Astrocyte of the hippocampus (primary cell): ENCODE measurements around the gene DDX41.
"Not testable (repeated sequence)": the region's sequence is repeated elsewhere in the genome, so short reads cannot be mapped to it uniquely, and the experiment has no call there.

Experiments
- DNase-seq: peaks from one replicate; pipeline ENCODE4 v3.0.0; 2011; ENCODE audit warnings: low read depth, low spot score

The DDX41 gene

DNA sequence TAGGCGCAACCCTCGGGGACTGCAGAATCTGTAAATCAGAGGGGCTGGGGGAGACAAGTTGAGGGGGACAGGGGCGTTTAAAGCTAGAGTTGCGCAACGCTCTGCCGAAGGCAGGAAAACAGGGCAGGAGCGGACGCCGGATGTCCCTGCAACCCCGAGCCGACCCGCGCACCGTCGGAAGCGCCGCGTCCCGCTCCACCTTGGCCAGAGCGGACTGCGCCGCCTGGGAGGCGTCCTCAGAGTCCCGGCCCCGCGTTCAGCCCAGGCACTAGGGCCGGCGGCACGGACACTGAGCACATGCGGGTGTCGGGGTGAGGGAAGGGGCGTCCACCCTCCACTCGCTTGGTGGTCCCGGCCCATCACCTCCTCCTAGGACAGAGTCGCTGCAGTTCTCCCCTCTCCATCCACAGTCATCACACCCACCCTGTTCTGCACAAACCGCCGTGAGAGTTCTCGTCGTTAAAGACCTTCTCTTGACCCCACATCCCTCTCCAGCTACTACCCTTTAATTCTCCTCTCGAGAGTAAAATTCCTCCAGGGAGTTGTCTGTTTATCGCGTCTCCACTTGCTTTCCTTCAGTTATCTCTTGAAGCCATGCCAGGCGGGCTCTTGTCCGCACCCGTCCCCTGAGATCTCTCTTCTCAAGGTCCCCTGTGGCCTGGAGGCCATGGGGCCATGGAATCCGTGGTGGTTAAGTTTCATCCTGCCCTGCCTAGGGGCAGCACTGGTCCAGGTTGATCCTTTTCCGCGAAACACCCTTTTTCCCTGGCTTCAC lies 18.6 kb downstream of the DDX41 start:
- no peak for DNase-seq

DNA sequence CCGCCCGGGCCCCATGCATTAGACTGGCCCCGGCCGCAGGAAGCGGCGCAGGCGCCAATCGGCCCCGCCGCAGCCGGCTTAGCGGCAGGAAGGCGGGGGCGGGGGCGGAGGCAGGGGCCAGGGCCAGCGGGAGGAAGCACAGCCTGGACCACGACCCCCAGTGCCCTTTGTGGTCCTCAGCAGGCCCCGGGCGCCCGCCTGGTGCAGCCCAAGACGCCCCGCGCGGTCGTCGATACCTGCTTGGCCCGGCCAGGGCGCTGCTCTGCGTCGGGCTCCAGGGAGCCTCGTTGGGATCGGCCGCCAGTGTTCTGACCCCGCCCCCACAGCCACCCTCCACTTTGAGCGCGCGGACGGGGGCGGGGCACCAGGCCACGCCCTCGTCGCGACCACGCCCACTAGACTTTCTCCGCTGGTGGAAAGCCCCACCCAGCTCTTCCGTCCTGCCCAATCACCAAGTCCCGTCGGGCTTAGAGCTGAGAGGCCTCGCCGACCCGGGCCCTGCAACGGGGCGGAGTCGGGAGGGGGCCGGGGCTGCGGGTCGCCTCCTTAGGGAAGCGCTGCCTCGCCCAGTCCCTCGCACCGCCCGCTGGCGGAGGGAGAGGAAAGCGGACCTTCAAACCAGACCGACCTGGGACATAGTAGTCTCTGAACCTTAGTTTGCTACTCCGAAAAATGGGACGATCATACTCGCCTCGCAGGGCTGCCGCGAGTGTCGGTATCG lies 19.3 kb downstream of the DDX41 start, which contains the start of gene PDLIM7:
TSS of gene PDLIM7 (minus strand) at position 313 of the 721 bp plus-strand sequence. CDS start 1,092 bp downstream, outside the sequence.
- peak; percentile 99 for DNase-seq

DNA sequence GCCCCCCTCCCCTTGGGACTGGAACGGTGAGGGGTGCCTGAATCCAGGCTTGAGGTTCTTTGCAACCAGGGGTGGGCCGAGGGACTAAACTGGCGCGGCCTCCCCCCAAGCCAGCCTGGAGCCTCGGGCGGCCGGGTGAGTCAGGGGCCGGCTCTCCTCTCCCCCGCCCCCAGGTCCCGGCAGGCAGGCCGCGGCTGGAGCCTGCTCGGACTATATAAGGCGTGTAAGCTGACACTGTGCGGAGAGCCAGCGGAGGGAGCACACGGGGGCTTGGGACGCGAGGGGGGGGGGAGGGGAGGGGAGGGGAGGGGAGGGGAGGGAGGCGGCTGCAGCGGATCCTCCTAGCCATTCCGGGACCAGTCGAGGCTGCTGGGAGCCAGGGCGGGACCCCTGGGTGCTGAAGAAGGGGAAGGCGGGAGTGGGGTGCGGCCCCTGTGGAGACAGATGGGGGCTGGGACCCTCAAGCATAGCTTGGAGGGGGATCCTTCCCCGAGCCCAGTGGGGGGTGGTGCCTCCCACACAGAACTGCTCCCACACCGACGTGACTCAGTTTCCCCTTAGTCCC lies 20.0 kb downstream of the DDX41 start:
- DNase-seq = peak; percentile 97

DNA sequence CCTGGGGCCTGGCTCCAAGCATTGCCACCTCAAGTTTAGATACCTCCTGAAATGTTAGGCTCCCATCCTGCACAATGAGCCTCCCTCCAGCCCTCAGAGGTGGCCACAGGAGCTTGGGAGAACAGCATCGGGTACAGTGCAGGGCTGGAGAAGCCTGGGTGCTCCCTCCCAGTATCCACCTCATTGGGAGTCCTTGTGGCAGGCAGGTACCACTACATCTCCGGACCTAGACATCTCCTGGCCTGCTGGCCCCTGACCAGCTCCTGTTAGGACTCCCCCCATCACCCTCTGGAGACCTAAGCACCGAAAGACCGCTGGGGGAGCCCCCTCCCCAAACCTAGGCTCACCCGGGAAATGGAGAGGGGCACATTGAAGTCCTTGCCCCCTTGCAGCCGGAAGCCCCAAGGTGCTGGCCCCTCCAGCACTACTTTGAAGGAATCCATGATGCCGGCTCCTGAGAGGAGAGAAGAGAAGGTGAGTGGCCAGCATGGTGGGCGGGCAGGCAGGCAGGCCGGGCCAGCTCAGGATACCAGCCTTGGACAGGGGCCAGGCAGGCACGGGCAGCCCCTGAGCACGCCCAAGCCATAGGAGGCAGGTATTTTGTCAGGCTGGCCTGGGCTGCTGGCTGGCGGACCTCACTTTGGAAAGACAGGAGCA lies 20.6 kb downstream of the DDX41 start:
- peak; percentile 80 for DNase-seq

DNA sequence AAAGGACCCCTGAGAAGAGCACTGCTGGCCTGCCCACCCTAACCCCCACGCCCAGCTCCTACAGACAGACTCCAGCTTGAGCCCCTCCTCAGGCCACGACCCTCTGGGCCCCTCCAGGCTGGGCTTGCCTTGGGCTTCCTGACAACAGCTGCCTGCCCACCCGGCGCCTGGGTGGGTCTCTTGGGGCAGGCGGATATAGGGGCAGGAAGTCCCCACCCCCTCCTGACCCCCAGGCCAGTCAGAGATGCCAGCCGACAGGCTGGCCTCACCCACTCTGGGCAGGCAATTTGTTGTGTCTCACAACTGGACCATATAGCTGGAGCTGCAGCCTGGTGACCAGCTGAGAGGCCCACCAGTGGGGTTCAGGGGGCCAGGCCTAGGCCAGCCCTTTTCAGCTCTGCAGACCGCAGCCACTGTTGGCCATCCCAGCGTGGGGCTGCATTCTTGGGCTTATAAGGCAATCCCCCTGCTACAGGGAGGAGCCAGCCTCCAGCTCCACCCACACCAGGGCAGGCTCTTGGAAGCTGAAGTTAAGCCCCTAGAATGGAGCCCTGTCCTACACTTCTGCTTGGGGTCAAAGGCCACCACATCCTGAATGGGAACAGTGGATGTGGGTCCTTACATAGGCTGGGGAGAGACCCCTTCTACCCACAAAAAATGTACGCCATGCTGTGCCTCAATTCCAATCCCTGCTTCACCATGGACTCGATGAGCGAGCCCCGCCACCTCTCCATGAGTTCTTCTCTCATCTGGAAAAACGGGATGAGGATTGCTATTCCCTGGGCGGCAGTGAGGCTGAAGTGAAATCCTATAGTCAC lies 21.3 kb downstream of the DDX41 start:
- DNase-seq = peak; percentile 96

DNA sequence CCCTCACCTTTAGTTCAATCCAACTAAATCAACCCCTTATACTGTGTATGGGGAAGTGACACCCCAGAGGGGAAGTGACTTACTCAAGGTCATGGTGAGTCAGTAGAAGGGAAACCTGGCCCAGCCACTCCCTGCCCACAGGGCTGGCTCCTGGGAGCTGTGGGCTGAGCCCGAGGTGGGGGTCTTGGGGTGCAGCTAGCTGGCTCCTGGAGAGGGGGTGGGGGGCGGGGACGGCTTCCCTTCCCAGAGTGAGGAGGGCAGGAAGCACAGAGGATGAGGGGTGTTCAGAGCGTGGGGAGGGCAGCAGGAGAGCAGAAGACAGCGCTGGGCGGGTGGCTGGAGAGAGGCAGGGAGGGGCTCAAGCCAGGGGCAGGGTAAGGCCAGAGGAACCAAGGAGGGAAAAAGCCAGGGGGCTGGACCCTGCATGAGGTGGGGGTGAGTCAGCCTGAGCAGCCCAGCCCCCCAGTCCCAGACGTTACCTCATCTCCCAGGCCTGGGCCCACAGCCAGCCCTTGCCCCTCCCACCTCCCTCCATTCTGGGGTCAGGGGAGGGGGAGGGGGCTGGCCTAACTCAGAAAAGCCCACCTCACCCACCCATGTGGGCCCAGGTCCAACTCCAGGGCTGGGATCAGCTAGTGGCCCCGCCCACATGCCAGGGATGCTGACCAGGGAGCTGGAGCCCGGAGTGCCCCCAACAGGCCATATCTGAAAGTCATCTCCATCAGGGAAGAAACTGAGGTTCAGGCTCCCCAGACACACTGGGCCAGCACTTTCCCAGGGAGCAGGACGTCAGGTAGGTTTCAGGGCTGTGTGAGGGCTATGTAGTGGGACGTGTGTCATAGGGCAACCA lies 22.2 kb downstream of the DDX41 start:
- DNase-seq = peak; percentile 99

DNA sequence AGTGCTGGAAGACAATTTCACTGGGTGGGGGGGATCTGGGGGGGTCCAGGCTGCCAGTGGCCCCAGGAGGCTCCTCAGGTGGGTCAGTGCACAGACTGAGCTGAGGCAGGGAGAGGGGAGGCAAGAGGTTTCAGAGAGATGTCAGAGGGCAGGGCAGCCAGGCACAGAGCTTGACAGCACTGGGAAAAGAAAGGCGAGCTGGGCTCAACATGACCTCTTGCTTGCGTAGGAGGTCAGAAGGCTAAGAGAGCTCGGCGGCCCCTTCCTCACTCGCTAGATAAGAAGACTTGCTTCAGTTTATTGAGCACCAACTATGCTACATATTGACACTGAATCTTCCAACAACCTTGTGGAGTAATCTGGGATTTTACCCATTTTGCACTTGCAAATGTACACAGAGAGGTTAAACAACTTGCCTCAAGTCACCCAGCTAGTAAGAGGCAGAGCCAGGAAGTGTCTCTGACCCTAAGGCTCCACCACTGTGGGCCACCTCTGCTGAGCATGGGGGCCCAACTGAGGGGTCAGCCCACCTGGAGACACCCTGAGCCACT lies 22.9 kb downstream of the DDX41 start:
- no peak for DNase-seq

DNA sequence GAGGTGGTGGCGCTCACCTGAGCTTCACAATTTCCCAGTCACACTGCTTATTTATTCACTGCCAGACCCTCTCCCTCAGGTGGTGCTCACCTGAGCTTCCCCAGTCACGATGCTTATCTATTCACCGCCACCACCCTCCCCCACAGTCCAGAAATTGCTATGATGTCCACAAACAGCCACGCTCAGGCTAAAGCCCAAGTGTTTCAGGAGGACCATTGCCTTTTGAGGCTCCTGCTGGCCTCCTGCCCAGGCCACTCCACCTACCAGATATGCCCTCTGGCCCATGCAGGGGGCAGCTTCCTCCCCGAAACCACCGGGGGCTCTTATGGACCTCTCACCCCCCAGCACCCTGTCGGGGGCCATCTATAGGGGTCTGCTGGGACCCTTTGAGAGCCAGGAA lies 23.9 kb downstream of the DDX41 start:
- DNase-seq = peak; percentile 20

DNA sequence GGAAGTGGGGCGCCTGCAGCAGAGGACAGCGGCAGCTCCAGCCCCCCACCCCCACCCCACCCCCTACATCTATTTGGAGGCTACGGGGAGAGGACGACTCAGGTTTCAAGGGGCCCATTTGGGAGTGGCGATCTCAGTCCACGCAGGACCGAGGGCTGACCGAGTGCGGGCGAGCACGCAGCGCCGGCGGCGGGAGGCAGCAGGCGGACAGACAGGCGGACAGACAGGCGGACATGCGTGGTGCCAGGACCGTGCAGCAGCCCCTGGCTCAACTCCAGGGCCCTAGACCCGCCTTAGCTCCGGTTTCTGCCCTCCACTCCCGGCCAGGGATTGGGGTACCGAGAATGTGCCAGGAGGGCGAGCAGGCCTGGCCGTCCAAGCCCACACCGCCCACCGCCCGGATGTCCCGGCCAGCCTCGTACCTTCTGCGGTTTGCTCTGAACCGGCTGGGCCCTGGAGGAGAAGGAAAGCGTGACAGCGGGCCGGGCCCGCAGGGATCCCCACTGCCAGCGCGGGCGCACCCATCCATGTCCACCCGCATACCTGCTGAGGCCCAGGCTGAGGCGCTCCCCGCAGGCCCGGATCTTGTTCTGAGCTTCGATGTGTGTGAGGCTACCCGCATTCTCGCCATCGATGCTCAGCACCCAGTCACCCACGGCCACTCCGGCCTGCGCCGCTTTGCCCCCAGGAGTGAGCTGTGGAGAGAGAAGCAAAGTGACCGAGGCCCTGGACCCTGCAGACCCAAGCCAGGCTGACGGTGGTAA lies 24.6 kb downstream of the DDX41 start:
- no peak for DNase-seq

DNA sequence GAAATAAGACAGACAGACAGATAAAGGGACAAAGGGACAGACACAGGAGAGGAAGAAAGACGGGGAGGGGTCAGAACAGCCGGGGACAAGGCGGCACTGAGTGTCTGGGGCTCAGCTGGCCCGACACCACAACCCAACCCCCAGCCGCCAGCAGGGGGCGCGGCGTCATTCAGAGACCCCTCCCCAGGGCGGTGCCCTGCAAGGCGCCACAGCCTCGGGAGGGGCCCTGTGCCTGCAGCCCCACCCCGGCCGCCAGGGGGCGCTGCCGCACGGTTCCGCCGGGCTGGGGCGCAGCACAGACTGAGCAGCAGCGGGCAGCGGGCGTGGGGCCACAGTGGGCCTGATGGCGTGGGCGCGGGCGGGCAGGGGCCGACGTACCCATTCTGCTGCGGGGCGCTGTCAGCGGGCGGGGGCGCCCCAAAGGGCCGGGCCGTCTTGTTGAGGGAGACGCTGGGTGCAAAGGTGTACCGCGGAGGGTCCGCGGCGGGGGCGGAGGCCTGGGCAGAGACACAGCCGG lies 25.3 kb downstream of the DDX41 start:
- DNase-seq = peak; percentile 83

DNA sequence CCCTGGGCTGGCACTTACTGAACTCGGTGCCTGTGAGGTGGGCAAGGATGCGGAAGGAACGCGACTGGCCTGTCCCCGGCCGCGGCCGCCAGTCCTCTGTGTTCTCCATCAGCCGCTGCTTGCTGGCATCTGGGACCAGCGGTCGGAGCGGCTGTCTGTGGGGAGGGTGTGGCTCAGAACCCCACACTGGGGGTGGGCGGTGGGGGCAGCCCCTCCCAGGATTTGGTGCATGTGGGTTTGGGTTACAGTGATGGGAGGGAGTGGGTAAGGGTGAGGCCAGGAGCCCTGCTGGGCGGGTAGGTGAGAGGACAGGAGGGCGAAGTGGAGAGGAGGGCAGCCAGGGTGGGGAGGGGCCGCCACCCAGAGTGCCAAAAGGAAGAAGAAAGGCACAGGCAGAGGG lies 25.8 kb downstream of the DDX41 start:
- DNase-seq = peak; percentile 40

DNA sequence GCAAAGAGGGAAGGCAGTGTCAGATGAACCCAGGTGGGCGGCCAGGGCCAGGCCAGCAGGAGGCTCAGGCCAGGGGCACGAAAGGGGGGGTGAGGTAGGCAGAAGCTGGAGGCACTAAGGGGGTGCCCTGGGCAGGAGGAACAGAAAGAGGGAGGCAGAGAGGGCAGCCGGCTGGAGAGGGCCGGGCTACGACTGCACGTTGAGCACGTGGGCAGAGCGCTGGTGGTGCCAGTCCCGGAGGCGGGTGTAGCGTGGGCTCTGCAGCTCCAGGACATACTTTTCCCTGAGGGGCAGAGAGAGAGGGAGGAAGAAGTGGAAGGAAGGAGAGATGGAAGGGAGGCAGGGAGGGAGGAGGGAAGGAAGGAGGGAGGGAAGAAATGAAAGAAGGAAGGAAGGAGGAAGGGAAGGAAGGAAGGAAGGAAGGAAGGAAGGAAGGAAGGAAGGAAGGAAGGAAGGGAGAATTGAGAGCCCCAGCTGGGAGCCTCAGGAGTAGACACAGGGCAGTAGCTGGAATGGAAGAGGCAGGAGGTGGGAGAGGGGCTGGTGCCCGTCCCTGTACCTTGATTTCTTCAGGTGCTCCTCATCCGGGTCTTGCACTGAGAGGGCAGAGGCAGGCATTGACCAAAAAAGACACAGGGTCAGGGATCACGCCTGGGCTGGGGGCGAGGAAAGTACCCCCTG lies 26.3 kb downstream of the DDX41 start:
- DNase-seq = no peak

DNA sequence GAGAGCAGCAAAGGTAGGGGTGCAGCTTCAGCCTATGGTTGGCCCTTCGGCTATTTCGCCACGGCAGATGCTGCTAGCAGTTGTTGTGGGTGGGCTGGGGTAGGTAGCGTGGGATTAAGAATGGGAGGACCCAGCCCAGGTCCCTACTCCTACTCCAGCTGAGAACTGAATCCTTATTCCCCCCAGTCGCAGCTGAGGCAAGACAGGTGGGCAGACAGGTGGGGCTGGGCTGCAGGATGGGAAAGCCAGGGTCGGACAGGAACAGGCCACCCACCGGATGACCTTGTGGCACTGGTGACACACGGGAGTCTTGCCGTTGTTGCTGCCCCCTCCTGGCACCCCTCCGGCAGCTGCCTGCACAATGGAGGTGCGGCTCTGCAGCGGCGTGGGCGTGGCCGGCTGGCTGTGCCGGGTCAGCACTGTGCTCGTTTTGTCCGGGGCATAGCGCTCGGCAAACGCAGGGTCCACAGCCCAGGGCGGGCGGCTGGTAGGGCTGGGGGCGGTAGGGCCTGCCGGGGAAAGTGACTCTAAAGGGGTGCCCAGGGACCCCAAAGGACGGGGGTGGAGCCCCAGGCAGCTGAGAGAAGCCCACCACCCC lies 27.5 kb downstream of the DDX41 start:
- DNase-seq = peak; percentile 49

DNA sequence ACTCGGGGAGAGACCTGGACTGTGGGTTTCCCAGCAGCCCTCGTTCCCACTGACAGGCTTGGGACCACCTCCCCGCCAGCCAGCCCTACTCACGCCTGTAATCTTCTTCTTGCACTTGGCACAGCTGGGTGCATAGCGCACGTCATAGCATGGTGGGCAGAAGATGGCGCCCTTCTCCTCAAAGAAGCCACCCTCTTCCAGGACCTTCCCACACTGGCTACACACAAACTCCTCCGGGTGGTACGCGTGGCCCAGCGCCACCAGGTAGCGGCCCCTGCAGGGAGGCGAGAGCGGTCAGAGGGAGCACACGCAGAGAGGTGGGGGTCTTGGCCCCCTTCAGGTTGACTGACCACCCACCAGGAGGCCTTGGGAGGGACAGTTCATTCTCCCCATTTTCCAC lies 28.8 kb downstream of the DDX41 start:
- DNase-seq = no peak

DNA sequence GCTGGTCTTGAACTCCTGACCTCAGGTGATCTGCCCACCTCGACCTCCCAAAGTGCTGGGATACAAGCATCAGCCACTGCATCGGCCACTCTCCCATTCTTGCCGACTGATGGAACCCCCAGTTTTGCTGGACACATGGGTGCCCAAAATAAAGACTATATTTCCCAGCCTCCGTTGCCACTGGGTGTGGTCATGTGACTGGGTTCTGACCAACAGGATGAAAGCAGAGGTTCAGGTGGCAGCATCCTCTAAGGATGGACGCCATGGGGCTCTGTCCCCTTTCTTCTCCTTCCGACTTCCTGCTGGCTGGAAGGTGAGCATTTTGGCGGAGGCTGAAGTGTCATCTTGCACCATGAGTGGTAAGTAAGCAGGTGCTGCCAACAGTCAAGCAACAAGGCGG lies 29.6 kb downstream of the DDX41 start:
- DNase-seq = no peak

DNA sequence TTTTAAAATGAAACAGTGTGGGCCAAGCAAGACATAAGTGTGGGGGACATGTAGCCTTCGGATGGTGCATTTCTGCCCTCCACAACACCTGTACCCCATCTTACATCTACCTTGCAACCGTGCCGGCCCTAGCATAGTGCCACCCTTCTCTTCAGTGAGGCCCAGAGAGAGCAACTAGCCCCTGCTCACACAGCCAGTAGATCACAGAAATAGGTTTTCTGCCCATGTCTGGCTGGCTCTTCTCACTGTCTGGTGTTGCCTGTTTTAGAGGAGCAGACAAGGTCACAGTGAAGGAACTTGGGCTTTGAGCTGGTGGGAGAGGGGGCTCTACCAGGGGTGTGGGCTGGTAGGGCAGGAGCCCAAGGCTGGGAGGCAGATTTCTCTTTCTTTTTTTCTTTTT lies 30.5 kb downstream of the DDX41 start:
- no peak for DNase-seq

DNA sequence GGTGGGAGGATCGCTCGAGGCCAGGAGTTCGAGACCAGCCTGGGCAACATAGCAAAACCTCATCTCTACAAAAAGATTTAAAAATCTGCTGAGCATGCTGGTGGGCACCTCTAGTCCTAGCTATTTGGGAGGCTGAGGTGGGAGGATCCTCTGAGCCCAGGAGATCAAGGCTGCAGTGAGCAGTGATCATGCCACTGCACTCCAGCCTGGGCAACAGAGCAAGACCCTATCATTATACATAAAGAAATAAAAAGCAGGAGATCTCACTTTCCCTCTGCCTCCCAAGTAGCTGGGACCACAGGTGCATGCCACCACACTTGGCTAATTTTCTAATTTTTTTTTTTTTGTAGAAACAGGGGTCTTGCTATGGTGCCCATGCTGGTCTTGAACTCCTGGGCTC lies 31.0 kb downstream of the DDX41 start:
- DNase-seq = not testable (repeated sequence)

DNA sequence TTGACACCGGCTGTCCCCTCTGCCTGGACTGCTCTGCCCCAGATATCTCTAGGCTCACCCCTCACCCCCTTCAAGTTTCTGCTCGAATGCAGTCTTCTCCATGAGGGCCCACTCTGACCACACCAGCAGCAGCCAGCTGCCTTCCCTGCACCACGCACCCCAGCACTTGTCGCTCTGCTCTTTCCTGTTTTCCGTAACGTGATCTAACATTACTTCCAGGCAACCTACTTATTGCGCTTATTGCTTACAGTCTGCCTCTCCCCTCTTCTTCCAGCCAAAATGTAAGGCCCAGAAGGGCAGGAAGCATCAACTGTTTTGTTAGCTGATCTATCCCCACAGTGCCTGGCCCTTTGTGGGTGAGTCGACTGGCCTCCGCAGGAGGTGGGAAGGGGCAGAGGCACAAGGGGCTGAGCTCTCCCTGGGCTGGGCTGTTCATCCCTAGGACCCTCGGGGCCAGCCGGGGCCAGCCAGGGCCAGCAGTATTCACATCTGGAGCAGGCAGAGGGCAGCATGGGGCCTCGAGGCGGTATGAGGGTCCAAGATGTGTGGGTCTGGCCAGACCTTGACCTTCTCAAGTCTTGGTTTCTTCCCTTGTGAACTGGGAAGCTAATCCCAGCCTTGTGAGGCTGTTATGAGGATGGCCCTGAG lies 31.7 kb downstream of the DDX41 start:
- no peak for DNase-seq
